NK-92 (cell line): Measurements from ENCODE around the gene PSAP.

Source experiments
- DNase-seq: peaks from one replicate; lab custom pipeline; 2025; ENCODE audit not compliant: unreplicated experiment; lab: John Stamatoyannopoulos, UW

Gene PSAP

GRCh38 chr10:71829171-71829570 is 21.9 kb downstream of the PSAP start:
- DNase-seq: no peak

DNA sequence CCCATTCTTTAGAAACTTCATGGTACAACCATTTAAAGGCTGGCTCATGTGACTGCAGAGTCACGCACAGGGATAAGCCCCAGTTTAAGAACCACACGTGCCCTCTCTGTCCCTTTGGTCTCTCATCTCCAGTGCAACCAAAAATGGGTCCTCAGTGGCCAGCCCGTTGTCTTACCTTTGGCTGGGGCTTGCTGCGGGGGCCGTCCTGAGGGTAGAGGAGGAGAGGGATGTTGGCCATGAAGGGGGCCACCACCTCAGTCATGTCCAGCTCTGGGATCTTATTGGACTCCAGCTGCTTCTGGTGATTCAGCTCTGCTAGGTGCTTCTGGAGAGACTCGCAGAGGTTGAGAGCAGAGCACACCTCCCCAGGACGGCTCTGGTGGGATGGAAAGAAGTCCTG is 22.3 kb downstream of the PSAP start:
- DNase-seq: no peak

DNA sequence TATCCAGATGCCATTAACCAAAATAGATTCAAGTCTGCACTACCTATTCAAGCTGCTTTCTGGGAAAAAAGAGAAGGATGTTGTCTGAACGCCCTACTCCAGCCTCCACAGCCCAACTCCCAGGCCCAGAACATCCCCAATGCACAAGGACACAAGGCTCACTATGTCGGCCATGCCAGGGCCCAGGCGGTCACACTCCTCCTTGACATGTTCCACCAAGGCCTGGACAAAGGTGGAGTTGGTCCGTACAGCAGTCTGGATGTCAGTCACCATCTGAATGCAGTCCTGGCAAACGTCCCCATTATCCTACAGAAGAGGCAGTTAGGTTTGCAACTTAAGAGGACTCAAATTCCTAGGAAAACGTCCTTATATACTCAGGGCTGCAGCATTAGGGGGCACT is 23.2 kb downstream of the PSAP start:
- no peak for DNase-seq

DNA sequence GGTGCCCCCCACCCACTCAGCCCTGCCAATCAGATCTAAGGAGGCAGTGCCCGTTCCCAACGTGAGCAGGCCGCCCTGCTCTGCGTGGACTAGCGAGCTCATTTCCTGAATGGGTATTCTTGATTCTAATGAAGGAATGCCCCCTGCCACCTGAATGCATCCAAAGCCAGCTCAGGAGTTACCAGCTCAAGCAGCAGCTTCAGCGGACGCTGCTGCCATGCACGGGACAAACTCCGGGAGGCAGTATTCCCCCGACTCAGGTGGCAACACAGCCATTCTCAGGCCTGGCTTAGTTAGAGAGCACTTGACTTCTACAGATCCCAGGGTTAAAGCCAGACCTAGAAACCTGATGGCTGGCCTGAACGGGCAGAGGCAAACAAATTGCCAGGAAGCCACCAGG is 25.8 kb downstream of the PSAP start:
- no peak for DNase-seq

DNA sequence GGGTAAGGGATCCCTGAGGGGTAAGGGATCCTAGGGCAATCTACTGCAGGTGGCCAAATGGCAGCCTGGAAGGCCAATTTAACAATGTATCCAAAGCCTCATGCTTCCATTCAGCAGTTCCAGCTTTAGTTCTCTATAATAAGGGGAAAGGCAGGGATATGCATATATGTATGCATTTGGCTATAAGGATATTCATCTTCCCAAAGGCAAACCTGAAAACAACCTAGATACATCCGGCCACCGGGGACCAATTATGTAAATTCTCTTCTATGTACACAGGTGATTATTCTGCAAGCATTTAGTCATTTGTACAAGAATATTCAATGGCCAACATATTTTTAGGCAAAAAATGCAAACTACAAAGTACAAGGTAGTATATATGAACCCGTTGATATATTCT is 26.7 kb downstream of the PSAP start:
- no peak for DNase-seq

- DNase-seq: no peak
Measured at GRCh38 chr10:71823356-71823755, 27.7 kb downstream of the PSAP start.

- DNase-seq: no peak
Measured at GRCh38 chr10:71821909-71822763, 28.9 kb downstream of the PSAP start.

GRCh38 chr10:71820966-71821365 is 30.1 kb downstream of the PSAP start:
- DNase-seq: no peak

- no peak for DNase-seq
Measured at GRCh38 chr10:71819985-71820384, 31.1 kb downstream of the PSAP start.

DNA sequence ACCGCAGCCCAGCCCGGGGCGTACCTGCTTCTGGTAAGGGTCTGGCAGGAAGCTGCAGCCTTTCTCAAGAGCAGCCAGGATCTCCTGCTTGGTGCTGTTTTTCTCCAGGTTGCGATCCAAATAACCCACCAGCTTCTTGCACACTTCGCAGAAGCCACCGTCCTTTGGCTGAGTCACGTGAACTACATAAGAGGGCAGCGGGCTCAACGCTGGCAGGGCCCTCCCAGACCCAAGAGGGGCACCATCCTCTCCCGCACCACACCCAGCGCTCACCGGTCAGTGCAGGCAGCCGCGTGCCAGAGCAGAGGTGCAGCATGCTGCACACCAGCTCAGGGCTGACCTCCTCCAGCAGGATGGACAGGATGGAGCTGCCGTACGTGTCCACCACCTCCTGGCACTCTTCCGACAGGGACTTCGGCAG is 31.6 kb downstream of the PSAP start:
- DNase-seq: no peak

- DNase-seq: no peak
Measured at GRCh38 chr10:71818674-71819260, 32.3 kb downstream of the PSAP start.

GRCh38 chr10:71817831-71818655 is 33.0 kb downstream of the PSAP start:
- DNase-seq: no peak

- no peak for DNase-seq
Measured at GRCh38 chr10:71816936-71817618, 34.0 kb downstream of the PSAP start.

DNA sequence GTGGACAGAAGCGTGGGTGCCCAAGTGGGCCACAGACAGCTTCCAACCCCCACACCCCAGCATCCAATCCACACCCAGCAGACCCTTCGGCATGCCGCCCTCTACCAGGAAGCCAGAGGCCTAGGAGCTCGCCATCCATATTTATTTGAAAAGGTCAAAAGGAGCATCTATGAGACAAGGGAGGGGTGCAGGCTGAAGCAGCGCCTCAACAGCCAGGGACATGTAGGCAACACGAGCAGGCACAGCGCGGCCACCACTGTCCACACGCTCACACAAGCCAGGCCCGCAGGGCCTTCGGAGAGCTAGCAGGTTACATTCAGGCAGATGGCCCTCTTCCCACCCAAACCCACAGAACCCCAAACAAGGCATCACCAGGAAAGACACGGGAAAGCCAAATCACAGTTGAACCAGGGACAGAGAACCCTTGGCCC is 34.6 kb downstream of the PSAP start:
- DNase-seq: no peak

- DNase-seq: no peak
Measured at GRCh38 chr10:71815515-71816130, 35.4 kb downstream of the PSAP start.

GRCh38 chr10:71814922-71815411 is 36.1 kb downstream of the PSAP start:
- no peak for DNase-seq

DNA sequence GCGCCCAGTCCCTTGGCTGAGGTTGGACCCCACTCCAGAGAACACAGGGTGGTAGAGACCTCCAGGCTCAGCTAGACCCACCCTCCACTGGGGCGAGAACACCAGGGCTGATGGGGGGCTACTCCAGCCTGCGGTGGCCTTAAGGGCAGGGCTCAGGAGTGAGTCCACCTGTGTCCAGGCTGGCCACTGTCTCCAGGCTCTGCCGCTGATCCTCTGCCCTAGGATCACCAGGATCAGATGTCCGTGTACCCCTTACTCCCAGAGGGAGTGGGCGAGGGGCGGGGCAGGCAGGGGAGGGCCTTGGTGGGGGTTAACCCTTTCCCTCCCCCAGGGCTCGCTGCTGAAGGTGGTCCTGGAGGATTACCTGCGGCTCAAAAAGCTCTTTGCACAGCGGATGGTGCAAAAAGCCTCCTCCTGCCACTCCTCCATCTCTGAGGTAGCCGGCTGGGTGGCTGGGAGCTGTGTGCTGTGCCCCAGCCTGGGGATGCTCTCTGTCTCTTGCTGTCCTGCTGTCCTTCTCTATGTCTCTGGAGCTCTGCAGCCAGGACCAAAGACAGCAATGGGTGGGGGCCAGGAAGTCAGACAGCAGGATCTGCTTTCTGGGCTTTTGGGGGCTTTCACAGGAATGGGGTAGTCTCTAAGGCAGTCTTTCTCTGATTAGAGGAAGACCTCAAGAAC is 38.0 kb downstream of the PSAP start:
- DNase-seq: no peak

DNA sequence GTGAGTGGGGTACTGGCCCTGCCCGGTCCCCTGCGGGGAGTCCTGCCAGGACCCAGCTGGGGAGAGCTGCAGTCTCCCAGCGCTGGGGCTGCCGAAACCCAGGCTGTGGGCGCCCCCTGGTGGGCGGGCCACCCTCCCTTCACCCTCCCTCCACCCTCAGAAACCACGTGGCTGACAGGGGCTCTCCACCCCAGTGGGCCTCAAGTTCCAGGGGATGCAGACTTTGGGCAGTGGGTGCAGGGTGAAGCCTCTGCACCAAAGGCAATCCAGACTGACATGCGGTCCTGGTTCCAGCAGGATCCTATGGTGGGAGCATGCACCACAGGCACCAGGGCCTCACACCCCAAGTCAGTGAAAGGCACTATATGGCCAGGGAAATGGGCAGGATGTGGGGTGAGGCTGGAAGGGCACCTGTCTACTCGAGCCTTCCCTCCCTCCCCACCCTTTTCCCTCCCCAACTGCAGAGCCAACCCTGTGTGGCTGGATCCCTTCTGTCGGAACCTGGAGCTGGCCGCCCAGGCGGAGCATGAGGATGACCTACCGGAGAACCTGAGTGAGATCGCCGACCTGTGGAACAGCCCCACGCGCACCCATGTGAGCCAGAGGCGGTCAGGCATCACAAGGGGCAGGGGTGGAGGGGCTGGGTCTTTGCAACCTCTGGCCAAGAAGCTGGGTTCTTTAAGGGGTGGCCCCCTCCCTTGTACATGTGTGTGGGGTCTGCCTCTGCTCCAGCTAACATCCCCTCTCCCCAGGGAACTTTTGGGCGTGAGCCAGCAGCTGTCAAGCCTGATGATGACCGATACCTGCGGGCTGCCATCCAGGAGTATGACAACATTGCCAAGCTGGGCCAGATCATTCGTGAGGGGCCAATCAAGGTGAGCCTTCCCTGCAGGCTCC is 38.8 kb downstream of the PSAP start:
- DNase-seq: no peak

GRCh38 chr10:71811351-71811750 is 39.7 kb downstream of the PSAP start:
- DNase-seq: no peak
